Stimulated activated CD4-positive, alpha-beta T cell treated with anti-CD3 and anti-CD28 coated beads, Interleukin-15, amount 100 ng/mL, for 24 hours (primary cell): ENCODE results near the gene PDE4D.

Source experiments
- DNase-seq: peaks from one replicate; pipeline ENCODE4 v3.0.0-alpha.2; 2020

PDE4D gene

DNA sequence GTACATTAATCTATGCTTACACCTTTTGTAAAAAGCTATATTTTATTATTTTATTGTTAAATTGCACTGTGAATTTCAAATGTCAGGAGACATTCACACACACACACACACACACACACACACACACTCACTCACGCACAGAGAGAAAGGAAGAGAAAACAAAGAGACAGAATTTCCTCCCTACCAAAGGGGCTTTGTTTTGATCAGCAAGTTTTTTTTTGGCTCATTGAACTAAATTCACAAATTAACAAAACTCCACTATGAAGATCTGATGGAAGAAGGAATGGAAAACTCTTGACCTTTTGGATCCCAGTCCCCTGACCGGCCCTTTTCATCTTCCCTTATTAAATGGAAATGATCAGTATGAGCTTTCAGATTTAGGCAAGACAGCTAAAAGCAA, 161.2 kb downstream of the PDE4D start:
- DNase-seq: no peak

DNA sequence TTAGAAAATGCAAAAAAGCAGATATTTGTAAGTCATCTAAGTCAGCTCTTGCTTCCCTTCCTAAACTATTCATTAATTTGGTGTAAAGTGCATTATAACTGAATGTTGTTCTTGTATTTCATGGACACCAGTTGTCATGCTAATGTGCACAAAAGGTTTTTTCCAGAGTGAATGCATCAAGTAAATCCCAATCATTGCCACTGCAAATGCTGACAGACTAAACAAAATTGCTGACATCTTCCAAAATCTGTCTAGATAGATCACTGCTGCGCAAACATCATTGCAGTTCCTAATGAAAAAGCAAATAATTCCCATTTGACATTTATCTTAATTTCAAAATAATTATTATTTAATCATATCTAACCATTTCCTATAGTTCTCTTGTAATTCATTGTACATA, 161.7 kb downstream of the PDE4D start:
- no peak for DNase-seq

DNA sequence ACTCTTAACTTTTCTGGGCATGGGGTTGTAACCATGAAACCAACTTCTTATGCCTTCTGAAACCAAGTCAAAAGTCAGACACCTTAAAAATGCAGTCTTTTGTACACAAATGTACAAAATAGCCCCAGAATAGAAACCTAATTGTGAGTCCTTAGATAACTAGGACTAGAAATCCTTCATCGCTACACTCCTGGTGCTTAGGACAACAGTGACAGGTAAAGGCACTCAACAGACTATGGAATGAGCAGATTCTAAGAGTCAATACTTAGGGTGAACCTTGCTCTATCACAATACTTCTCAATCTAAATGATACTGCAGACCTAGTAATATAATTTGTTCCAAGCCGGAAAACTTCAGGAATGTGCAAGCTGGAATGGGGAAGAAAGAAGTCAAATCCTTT, 163.7 kb downstream of the PDE4D start:
- no peak for DNase-seq

DNA sequence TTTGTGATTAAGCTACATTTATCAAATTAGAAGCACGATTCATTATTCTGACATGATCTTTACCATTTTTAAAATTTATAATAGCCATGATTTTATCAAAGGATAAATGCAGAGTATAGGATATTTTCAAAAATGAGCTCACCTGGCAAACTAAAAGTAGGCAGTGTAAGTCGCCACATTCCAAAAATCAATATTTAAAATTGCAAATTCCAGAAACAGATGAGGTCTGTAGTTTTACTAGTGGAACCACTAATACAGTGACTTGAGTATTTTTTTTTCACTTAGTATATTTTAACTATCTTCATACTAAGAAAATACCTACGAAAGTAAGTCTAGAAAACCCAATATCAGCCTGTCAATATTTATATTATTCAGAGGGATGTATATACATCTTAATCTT, 164.2 kb downstream of the PDE4D start:
- DNase-seq: no peak

DNA sequence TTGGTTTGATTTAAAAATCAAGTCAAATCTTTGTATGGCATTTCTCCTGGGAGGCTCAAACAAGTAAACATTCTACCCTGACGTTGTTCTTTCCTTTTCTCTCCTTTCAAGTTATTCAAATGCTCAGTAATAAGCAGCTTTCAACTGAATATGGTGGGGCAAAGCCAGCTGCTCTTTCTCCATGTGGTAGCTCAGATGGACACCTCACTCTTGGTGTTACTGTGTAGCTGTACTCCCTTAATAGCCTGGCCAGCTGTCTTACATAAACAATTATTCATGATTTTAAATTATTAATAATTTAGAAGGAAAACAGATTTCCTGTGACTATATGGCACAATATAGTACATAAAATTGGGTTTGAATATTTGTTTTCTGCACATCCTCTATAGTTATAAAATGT, 165.2 kb downstream of the PDE4D start:
- no peak for DNase-seq

DNA sequence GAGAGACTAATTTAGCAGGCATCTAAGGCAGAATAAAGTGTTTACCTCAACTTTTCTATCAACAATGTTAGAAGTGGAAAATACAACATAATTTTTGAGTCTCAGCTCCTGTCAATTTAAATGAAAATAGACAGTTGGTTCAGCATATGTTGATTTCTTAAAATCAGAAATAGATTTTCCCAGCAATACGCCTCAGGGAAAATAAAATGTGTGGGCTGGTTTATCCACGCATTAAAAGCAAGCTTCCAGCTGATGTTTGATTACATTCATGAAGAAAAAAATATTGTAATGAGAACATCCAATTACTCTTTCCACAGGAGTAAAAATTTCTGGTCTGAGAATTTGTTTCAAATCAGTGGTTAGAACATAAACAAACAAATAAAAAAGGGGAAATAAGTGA, 166.3 kb downstream of the PDE4D start:
- DNase-seq: no peak

DNA sequence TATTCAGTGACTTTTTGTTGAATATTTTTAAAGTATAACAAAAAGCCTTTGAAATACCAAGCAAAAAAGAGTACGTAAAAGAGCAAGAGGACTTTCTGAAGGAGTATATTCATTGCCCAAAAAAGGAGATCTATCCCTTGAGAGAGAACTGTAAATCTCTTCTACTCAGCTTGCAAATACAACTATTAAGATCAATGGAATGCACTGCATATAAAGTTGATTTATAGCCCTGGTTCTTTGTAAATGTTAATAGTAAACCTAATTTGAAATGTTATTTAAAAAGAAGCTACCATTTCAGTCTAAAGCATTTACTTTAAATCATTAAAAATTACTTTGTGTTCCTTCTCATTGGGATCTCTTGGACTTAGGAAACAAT, 168.1 kb downstream of the PDE4D start:
- no peak for DNase-seq

DNA sequence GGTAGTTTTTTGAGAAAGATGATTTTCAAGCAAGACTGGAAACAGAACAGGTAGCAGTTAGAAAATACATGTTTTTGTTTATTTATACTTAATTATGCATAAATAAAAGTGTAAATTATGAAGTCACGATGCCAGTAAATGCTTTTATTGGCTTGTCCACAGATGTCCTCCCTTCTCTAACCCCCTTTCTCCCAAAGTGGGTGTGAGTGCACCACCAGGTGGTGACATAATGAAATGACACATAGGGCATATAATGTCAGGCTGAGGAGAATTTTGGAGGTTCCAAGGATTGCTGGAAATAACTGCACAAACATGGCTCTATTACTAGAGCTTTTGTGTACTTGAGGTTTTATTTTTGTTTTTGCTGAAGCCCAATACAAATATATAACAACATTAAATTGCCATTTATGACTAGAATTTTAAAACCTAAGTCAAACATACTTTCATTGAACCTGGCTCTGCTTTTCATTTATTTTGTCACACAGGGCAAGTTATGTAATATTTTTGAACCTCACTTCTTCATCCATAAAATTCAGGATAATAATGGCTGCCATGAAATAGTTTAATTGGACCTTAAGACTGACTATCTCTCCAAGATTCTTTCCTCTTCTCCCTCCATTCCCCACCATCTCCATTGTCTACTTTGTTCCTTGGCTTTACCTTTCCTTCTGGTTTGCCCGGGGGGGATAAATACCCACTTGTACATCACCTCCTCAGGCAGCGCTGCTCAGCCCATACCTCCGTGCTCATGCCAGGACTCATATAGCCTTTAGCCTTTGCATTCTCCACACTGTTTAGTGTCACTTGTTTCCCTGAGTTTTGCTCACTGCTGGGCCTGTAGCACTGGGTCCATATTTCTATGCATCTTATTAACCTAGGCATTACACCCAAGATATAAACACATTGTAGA, 168.8 kb downstream of the PDE4D start:
- DNase-seq: peak; percentile 45

DNA sequence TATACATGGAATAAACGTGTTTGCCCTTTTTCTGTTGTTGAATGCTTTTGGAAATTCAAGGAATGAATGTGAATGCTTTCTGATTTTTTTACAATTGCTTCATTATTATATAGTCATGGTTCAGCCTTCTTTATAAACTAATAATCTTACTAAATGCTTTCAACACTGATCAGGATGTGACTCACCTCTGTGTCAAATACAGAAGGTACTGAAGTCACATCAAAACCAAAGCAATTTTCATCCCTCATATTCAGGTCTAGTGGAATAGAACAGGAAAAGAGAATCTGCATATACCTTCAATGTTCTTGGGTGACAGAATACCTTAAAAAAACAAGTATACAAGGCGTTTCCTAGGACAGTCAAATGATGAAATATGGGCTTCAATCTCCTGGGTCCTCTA, 170.7 kb downstream of the PDE4D start:
- DNase-seq: no peak

DNA sequence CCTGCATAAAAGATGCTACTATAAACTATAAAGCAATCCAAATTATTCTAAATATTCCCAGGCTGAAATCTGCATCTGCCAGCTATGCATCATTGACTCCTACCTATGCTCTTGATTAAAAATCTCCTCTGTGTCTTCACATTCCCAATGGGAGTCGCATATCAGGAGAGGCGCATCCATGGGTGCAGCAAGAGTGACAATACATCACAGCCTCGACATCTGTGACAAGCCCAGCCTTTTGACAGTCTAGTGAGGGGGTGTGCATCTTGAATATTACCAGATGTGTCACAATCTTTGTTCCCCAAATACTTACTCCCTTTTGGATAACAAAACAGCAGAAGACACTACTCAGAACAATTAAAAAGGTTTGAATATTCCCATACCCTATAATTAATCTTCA, 171.8 kb downstream of the PDE4D start:
- no peak for DNase-seq

DNA sequence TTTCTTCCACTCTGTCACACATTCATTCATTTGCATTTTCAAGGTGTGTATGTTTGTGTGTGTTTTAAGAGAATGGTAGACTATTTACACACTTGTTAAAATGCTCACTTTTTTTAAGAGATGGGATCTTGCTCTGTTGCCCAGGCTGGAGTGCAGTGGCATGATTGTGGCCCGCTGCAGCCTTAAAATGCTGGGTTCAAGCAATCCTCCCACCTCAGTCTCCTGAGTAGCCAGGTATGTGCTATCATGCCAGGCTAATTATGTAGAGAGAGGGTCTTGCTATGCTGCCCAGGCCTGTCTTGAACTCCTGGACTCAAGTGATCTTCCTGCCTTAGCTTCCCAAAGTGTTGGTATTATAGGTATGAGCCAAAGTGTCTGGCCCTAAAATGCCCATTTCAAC, 173.5 kb downstream of the PDE4D start:
- DNase-seq: no peak

DNA sequence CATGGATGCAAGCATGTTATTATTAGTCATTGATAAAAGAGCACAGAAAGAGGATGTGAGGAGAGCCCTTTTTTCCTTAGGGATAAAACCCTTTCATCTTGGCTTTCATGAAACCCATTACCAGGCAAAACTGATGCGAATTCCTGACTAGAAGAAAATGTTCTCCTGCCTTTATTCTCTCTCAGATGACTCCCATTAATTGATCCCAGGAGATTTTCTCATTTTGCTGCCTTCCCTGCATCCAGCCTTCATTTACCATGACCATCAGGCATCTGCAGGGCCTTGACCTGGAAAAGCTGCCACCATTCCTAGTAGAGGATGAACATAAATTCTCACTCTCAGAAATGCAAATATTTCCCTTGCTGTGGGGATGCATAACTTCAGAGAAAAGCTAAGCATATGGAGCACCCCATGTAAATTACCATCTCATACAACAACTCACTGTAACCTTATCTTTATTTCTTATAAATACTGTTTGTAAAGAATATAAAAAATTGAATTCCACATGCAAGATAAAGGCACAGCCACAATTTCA, 176.5 kb downstream of the PDE4D start:
- DNase-seq: no peak

DNA sequence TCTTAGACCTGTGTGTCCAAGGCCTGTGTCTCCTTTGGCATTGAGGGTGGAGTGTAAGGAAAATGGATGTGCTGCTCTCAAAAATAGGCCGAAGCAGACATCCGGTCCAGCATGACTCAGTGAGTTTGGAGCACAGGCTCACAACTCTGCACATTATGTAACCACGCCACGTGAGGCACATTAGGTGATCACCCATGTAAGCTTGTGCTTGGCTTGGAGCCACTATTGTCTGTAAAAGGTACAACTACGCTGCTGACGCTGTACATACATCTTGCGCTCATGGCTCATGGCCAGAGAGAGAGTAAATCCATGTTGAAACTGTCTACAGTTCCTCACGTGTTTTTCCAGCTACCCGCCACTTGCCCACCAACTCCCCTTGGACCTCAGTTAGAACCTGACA, 177.5 kb downstream of the PDE4D start:
- DNase-seq: no peak

DNA sequence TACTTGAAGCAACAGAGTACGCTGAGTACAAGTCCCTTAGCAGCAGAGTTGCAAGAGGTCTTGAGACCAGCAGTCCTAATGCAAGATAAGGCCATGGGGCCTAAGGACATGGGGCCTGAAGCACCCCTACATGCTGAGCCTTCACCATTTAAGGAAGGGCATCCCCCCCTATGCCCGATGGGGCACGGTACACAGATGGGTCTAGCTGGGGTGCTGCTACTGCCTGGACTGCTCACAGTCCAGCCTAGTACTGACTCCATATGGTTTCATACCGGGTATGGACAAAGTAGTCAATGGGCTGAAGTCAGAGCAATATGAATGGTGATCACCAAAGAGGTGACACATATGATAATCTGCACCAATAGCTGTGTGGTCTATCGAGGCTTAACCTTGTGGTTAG, 178.3 kb downstream of the PDE4D start:
- DNase-seq: no peak

DNA sequence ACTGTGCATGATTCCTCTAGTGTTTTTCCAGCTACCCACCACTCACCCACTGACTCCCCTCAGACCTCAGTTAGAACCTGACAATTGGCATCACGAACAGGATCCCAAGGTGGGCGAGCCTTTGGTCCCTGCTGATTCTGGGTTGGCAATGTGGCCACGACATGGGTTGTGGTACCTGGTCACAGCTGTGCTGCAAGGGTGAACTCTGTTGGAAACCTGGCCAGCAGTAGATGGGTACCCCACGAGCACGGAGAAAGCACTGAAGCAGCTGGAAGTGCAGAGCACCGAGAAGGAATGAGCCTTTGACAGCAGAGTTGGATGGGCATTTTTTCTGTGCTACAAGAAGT, 180.1 kb downstream of the PDE4D start:
- no peak for DNase-seq

DNA sequence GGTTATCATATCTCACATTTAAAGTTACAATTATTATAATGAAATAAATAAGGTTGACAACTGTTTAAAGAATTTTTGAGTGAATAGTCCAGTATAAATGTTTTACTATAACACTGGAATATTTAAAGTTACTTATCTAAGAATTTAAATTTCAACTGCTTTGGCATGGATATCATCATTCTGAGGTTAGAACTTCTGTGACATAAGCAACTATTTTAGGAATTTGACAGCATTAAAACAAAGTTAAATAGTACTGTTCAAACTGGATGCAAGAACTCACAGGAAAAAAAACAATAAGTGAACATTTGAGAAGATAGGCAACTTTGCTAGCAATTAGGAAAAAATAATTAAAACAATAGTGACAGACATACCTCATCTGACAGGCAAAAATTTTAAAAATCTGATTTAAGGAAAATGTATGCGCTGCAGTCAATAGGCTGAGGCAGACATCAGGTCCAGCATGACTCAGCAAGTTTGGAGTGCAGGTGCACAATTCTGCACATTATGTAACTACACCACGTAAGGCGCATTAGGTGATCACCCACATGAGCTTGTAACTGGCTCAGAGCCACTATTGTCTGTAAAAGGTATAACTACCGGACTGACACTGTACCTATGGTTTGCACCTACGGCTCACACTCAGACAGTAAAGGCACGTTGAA, 180.6 kb downstream of the PDE4D start:
- DNase-seq: no peak

DNA sequence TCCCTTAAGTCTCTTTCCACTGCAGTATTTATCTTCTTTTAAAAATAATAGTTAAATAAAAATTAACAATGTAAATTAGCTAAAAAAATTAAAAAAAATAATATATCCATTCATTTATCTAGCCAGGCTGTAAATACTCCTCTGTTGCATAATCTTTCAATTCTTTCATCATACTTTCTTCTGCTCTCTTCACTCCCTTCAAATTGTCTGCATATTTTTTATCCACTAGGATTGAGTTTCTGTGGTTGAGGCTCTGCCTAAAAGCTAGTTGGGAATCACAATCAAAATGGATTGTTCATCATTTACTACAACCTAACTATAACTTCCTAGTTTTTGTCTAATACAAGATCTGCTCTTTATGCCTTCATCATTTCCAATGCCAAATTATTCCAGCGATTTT, 182.2 kb downstream of the PDE4D start:
- no peak for DNase-seq

DNA sequence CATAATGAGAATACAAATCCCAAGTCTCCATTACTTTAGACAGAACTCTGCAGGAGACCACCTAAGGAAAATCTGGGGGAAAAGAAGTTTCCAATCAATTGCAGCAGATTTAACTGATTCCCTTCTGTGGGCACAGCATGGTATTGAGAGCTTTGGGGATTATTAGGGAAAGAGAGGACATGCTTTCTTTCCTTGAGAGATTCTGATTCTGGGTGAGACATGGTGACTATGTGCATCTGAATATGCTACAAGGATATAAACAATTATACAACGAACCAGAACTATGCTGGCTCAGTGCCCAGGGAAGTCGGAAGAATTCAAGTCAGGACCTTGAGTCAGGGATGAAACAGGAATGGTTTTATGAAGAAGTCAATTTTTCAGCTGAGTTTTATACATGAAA, 183.7 kb downstream of the PDE4D start:
- DNase-seq: no peak

DNA sequence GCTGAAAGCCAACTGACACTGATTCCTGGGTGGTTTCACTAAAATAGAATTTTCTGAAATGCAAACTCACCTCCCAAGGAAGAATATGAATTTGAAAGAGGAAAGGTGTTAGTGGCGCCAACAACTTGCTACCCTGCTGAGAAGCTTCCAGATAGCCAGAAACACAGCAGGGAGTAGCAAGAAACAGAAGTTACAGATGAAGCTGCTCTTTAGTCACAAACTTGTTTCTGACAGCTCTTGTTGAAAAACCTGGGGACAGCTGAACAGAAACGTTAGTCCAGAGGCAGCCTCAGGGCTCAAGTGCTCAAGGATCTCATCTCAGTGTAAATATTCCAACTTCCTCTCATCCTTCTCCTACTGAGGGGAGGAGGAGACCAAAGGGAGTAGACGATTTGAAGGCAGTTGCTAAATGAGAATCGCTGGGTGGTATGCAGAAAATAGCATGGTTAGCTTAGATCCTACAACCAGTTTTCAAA, 184.1 kb downstream of the PDE4D start:
- no peak for DNase-seq

DNA sequence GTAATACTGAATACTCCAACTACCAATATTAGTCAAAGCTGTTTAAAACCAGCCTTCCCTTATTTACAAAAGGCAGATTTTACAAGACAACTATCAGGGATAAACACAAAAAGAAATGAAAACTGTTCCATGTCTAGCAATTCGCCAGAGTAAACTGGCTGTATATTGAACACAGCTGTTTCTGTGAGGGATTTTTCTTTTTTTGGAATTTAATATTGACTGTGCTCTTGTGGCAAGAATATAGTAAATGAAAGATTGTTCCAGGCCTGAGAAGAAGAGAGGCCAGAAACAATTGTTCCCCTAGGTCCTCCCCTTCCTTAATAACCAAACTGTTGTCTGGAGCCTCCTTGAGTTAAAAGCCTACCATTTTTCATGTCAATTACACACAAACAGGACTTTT, 188.6 kb downstream of the PDE4D start:
- no peak for DNase-seq

DNA sequence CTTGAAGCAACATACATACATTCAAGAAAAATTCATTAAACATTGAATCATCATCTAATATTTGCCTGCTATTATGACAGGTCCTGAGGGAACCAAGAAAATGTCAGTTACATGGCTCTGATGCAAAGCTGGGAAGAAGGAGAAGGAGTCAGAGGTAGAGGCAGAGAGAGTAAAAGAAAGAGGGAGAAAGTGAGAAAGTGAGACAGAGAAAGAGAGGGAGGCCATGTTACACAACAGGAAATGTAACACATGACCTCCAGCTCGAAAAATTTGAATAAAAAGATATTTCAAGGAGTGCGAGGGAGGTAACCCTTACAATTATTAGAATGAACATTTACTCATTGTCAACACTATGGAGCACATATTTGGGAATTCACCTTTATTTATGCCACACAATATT, 189.7 kb downstream of the PDE4D start:
- DNase-seq: no peak

DNA sequence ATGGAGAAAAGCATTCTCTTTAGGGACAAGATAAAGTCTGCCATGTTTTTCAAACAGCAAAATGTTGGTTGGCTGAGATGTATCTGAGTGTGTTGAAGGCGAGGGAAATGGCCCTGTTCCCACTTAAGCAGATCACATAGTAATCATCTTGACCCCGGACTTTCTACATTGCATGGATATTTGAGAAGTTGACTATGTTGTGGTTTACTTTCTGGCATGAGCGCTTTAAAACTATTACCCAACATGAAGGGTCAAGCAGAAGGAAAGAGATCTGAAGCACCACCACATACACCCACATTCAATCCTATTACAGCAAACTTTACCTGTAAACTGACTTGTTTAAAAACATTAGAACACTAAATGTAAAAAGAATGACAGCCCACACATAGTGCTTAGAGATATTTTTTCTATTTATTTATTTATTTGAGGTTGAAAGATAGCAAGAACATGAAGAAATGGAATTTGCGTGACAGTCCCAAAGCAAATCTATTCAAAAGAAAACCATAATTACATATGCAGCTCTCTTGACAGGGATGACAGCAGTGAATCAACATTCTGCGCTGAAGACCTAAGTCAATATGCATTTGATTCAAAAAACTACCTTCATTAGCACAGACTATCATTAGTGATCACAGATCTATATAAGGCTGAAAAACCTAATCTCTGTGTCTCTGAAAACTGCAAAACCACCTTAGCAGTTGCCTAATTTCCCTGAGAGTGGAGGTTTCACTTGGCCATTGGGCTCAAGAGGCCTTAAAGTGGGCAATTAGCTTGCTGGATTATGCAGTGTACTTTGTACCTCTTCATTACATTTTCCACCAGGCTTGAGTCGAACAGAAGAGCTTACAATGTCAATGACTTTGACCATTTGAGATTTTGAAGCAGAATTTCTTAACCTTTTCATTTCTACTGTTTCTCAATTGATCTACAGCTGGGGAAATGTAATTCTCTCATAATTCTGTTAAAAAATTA, 195.0 kb downstream of the PDE4D start:
- no peak for DNase-seq

DNA sequence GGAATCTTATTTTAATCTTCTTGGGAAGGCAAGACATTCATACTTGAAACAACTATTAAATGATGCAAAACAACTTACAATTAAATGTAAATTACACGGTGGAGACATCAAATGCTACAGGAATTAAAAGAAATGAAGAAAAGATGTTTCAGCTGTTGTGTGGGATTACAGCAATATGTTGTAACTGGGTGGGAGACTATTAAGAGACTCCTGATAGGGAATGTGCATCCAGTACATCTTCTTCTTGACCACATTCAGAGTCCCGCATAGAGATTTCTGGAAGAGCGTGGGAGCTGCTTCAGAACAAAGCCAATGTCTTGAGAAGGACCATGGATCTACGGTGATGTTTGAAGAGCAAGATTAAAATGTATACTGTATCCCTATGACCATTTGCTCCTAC, 199.1 kb downstream of the PDE4D start:
- DNase-seq: no peak
